Right lobe of liver (tissue), 4 donors: ENCODE results near the gene ERN1.

ENCODE experiments used
- POLR2A ChIP-seq: fragments of 450-650 bp; IDR thresholded peaks from one replicate; pipeline ENCODE4 v1.6.1; 2017; ENCODE audit warnings: antibody characterized with exemption, mild to moderate bottlenecking
- TF ChIP-seq, protein P1 (sequence below), 4 donors: fragments of 200-600 bp in 3 of 4; fragments of 450-650 bp in 1 of 4; IDR thresholded peaks; one replicate each; pipeline versions ENCODE4 v1.5.1 to v1.8.0; 2016 to 2022; ENCODE audit warnings: antibody characterized with exemption in 4 of 4, mild to moderate bottlenecking in 2 of 4
- donor health status: DM: no; HTN: no; CAD: no.
- donor health status: DM: no; HTN: no; CAD: no.
- donor health status: DM: no; HTN: yes; CAD: no.

- TF ChIP-seq, protein P1, sequence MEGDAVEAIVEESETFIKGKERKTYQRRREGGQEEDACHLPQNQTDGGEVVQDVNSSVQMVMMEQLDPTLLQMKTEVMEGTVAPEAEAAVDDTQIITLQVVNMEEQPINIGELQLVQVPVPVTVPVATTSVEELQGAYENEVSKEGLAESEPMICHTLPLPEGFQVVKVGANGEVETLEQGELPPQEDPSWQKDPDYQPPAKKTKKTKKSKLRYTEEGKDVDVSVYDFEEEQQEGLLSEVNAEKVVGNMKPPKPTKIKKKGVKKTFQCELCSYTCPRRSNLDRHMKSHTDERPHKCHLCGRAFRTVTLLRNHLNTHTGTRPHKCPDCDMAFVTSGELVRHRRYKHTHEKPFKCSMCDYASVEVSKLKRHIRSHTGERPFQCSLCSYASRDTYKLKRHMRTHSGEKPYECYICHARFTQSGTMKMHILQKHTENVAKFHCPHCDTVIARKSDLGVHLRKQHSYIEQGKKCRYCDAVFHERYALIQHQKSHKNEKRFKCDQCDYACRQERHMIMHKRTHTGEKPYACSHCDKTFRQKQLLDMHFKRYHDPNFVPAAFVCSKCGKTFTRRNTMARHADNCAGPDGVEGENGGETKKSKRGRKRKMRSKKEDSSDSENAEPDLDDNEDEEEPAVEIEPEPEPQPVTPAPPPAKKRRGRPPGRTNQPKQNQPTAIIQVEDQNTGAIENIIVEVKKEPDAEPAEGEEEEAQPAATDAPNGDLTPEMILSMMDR (IDR thresholded peaks at IDR 0.05): no peak
- TF ChIP-seq POLR2A: peak; percentile 29
These were observed 36.9 kb downstream of the ERN1 start for GRCh38 chr17:64092952-64093451.
